Prostate gland (tissue), 2 donors: Measurements from ENCODE around the gene HNRNPM.
A peak's percentile ranks its signal among the peaks of the same experiment; 100 is the strongest.

Experiments
- POLR2A ChIP-seq: fragments of 450-650 bp; IDR thresholded peaks from one replicate; pipeline ENCODE4 v1.6.1; 2016; ENCODE audit warnings: antibody characterized with exemption, mild to moderate bottlenecking
- POLR2AphosphoS5 ChIP-seq: sonication (generic); formaldehyde crosslinking; IDR thresholded peaks from one replicate; pipeline ENCODE4 v1.6.1; 2017; ENCODE audit warnings: antibody characterized with exemption
- TF ChIP-seq, protein P1 (sequence below), 4 experiments: fragments of 200-600 bp in 2 of 4; fragments of 450-650 bp in 2 of 4; sonication (generic) in 2 of 4; IDR thresholded peaks; 1 replicate in 3 of 4; 2 replicates in 1 of 4; pipeline ENCODE4 v1.5.1; 2016 to 2019; ENCODE audit warnings: antibody characterized with exemption in 4 of 4, mild to moderate bottlenecking in 2 of 4, moderate library complexity in 2 of 4

DNA sequence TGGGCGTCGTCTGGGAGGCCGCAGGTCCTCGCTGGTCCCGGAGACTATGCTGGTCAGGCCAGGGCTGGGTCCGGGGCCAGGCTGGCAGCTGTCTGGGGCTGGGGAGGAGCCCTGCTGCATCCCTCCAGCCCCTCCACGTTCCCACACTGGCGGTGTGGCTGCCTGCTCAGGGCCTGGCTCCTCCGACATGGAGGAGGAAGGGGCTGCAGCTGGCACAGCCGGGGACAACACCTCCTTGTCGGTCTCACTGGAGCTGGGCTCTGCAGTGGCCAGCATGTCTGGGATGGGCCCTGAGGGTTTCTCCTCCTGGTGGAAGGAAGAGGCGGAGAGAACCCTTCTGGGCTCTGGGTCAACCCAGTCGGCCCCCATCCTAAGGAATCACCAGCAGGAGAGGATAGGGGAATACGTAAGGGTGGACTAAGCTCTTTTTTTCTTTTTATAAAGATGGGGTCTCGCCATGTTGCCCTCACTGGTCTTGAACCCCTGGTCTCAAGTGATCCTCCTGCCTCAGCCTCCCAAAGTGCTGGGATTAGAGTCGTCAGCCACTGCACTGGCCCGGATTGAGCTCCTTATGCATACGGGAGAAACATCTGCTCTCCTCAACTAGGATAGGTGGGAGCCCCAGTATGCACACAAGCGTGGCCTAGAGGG, 68.4 kb downstream of the HNRNPM start:
- TF ChIP-seq, protein P1, sequence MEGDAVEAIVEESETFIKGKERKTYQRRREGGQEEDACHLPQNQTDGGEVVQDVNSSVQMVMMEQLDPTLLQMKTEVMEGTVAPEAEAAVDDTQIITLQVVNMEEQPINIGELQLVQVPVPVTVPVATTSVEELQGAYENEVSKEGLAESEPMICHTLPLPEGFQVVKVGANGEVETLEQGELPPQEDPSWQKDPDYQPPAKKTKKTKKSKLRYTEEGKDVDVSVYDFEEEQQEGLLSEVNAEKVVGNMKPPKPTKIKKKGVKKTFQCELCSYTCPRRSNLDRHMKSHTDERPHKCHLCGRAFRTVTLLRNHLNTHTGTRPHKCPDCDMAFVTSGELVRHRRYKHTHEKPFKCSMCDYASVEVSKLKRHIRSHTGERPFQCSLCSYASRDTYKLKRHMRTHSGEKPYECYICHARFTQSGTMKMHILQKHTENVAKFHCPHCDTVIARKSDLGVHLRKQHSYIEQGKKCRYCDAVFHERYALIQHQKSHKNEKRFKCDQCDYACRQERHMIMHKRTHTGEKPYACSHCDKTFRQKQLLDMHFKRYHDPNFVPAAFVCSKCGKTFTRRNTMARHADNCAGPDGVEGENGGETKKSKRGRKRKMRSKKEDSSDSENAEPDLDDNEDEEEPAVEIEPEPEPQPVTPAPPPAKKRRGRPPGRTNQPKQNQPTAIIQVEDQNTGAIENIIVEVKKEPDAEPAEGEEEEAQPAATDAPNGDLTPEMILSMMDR (IDR thresholded peaks at IDR 0.05): peak in 1 of 4 experiments; percentile 11
- TF ChIP-seq POLR2AphosphoS5 (no peak), POLR2A (no peak)
